Hepatocyte (in vitro differentiated cells): ENCODE results near the gene ABLIM2. TPM values are rescaled to one million over a fixed set of nuclear protein-coding genes. Genes with fewer than 3 reads are reported as not detected.

ENCODE experiments used
- DNase-seq: peaks from one replicate; pipeline ENCODE4 v3.0.0-alpha.2; 2016; ENCODE audit warnings: low spot score
- H2AFZ ChIP-seq: fragments of 200-600 bp; sonication (generic); 2 replicates; pipeline ENCODE4 v1.6.0; 2016; ENCODE audit warnings: antibody characterized with exemption, mild to moderate bottlenecking
- H3K27ac ChIP-seq: fragments of 200-600 bp; sonication (generic); 2 replicates; pipeline ENCODE4 v1.5.1; 2016; ENCODE audit warnings: mild to moderate bottlenecking
- H3K27me3 ChIP-seq: fragments of 200-600 bp; sonication (generic); 2 replicates; pipeline ENCODE4 v1.6.1; 2016
- H3K36me3 ChIP-seq: fragments of 200-600 bp; sonication (generic); replicated peaks from 2 replicates; pipeline ENCODE4 v1.5.1; 2016; ENCODE audit warnings: low read depth; ENCODE audit not compliant: insufficient read depth
- H3K4me1 ChIP-seq: fragments of 200-600 bp; sonication (generic); 2 replicates; pipeline ENCODE4 v1.5.1; 2016; ENCODE audit warnings: mild to moderate bottlenecking, moderate library complexity; ENCODE audit not compliant: insufficient read depth
- H3K4me2 ChIP-seq: fragments of 200-600 bp; sonication (generic); 2 replicates; pipeline ENCODE4 v1.6.0; 2016
- H3K4me3 ChIP-seq: fragments of 200-600 bp; sonication (generic); 2 replicates; pipeline ENCODE4 v1.5.1; 2016; ENCODE audit warnings: mild to moderate bottlenecking
- H3K79me2 ChIP-seq: fragments of 200-600 bp; sonication (generic); 2 replicates; pipeline ENCODE4 v1.6.0; 2017; ENCODE audit warnings: mild to moderate bottlenecking
- H3K9me2 ChIP-seq: fragments of 200-600 bp; sonication (generic); replicated peaks from 2 replicates; pipeline ENCODE4 v1.6.0; 2017; ENCODE audit warnings: mild to moderate bottlenecking; ENCODE audit not compliant: insufficient read depth
- H3K9me3 ChIP-seq: fragments of 200-600 bp; sonication (generic); 2 replicates; pipeline ENCODE4 v1.5.1; 2016; ENCODE audit warnings: low read depth, mild to moderate bottlenecking
- H4K20me1 ChIP-seq: fragments of 200-600 bp; sonication (generic); 2 replicates; pipeline ENCODE4 v1.6.0; 2016; ENCODE audit warnings: mild to moderate bottlenecking; ENCODE audit not compliant: insufficient read depth, poor library complexity, severe bottlenecking
- CTCF ChIP-seq: fragments of 200-600 bp; sonication (generic); IDR thresholded peaks from 2 replicates; pipeline ENCODE4 v1.5.1; 2016; ENCODE audit warnings: antibody characterized with exemption, mild to moderate bottlenecking; ENCODE audit not compliant: poor library complexity
- EZH2 ChIP-seq: fragments of 200-600 bp; sonication (generic); IDR thresholded peaks from 2 replicates; pipeline ENCODE4 v1.6.1; 2016; ENCODE audit warnings: antibody characterized with exemption, mild to moderate bottlenecking, borderline replicate concordance
- EZH2phosphoT487 ChIP-seq: fragments of 200-600 bp; sonication (generic); IDR thresholded peaks from one replicate; pipeline ENCODE4 v1.6.1; 2018; ENCODE audit warnings: antibody characterized with exemption, mild to moderate bottlenecking, low read depth, moderate library complexity; ENCODE audit not compliant: unreplicated experiment, severe bottlenecking
- WGBS: methylation state at CpG from one replicate; pipeline ENCODE4 v1.1.6; 2016; ENCODE audit warnings: low lambda C conversion rate; ENCODE audit errors: missing lambda C conversion rate; 5-methylcytosine and 5-hydroxymethylcytosine counted together
- polyA plus RNA-seq: library from polyadenylated mRNA; unstranded; fragments of >200 nt; fragmentation: Nextera tagmentation; extraction: Ambion mirVana; gene quantifications from 2 replicates; pipeline ENCODE4 v1.2.1, GENCODE V29; 2016
- total RNA-seq: library from RNA; depleted of rRNA; stranded (reverse); fragments of >200 nt; gene quantifications from 2 replicates; pipeline ENCODE4 v1.2.3, GENCODE V29; 2014

ABLIM2 gene
- total and polyA plus RNA-seq, 2 experiments from 2014 or later = 1.7 to 2.0 TPM

- H3K27me3 ChIP-seq = peaks cover 8% of the 10 kb centered on the region
- WGBS = 87% methylated on average over 7 of the region's 7 CpGs
- H3K9me2 ChIP-seq = no peaks in the 10 kb centered on the region
- H3K79me2 ChIP-seq = no peaks in the 10 kb centered on the region
- no peak for TF ChIP-seq CTCF
- TF ChIP-seq EZH2phosphoT487 = no peak
- no peak for TF ChIP-seq EZH2
- H3K36me3 ChIP-seq = no peaks in the 10 kb centered on the region
- no peak overlapping the region for H2AFZ ChIP-seq
- no peaks in the 10 kb centered on the region for H3K9me3 ChIP-seq
- DNase-seq = no peak
- no peaks in the 10 kb centered on the region for H4K20me1 ChIP-seq
- H3K4me2 ChIP-seq = no peak overlapping the region
- H3K27ac ChIP-seq = no peak overlapping the region
- H3K4me1 ChIP-seq = no peaks in the 10 kb centered on the region
- H3K4me3 ChIP-seq = no peak overlapping the region
Measured at GRCh38 chr4:8149664-8150063, 8.9 kb downstream of the ABLIM2 start.

- H3K9me3 ChIP-seq = no peaks in the 10 kb centered on the region
- no peak for DNase-seq
- no peak overlapping the region for H2AFZ ChIP-seq
- no peak overlapping the region for H3K4me2 ChIP-seq
- peaks cover 15% of the 10 kb centered on the region for H3K27me3 ChIP-seq
- WGBS = 90% methylated on average over 14 of the region's 14 CpGs
- H3K4me3 ChIP-seq = no peak overlapping the region
- no peak overlapping the region for H3K27ac ChIP-seq
- H3K79me2 ChIP-seq = no peaks in the 10 kb centered on the region
- no peak for TF ChIP-seq EZH2phosphoT487
- H3K4me1 ChIP-seq = no peaks in the 10 kb centered on the region
- H4K20me1 ChIP-seq = no peaks in the 10 kb centered on the region
- H3K36me3 ChIP-seq = no peaks in the 10 kb centered on the region
- no peaks in the 10 kb centered on the region for H3K9me2 ChIP-seq
Measured at GRCh38 chr4:8148785-8149435, 9.7 kb downstream of the ABLIM2 start.

GRCh38 chr4:8148159-8148558, 10.5 kb downstream of the ABLIM2 start:
- no peaks in the 10 kb centered on the region for H3K79me2 ChIP-seq
- no peak for DNase-seq
- H4K20me1 ChIP-seq = no peaks in the 10 kb centered on the region
- no peaks in the 10 kb centered on the region for H3K36me3 ChIP-seq
- H3K4me3 ChIP-seq = no peak overlapping the region
- H3K9me2 ChIP-seq = no peaks in the 10 kb centered on the region
- H3K27ac ChIP-seq = no peak overlapping the region
- WGBS = 94% methylated on average over 13 of the region's 13 CpGs
- TF ChIP-seq CTCF (no peak), EZH2 (no peak), EZH2phosphoT487 (no peak)
- no peaks in the 10 kb centered on the region for H3K4me1 ChIP-seq
- H3K9me3 ChIP-seq = no peaks in the 10 kb centered on the region
- peaks cover 20% of the 10 kb centered on the region for H3K27me3 ChIP-seq
- H3K4me2 ChIP-seq = no peak overlapping the region
- no peak overlapping the region for H2AFZ ChIP-seq

GRCh38 chr4:8147231-8147970, 11.2 kb downstream of the ABLIM2 start:
- H3K36me3 ChIP-seq = no peaks in the 10 kb centered on the region
- H4K20me1 ChIP-seq = no peaks in the 10 kb centered on the region
- no peak overlapping the region for H2AFZ ChIP-seq
- H3K9me3 ChIP-seq = no peaks in the 10 kb centered on the region
- no peak overlapping the region for H3K4me3 ChIP-seq
- no peaks in the 10 kb centered on the region for H3K79me2 ChIP-seq
- H3K27ac ChIP-seq = no peak overlapping the region
- H3K4me1 ChIP-seq = no peaks in the 10 kb centered on the region
- no peak for DNase-seq
- no peaks in the 10 kb centered on the region for H3K9me2 ChIP-seq
- H3K27me3 ChIP-seq = peaks cover 20% of the 10 kb centered on the region
- H3K4me2 ChIP-seq = no peak overlapping the region
- no peak for TF ChIP-seq EZH2
- no peak for TF ChIP-seq EZH2phosphoT487
- no peak for TF ChIP-seq CTCF
- 63% methylated on average over 19 of the region's 19 CpGs for WGBS
